HG02588 (cell line): ENCODE data around the gene ARHGEF1.

ENCODE experiments used
- ATAC-seq: cut with Tn5 transposase; IDR thresholded peaks from one replicate; pipeline ENCODE4 v1.9.1; 2021; ENCODE audit warnings: mild to moderate bottlenecking, moderate library complexity; ENCODE audit not compliant: unreplicated experiment

Gene ARHGEF1

DNA sequence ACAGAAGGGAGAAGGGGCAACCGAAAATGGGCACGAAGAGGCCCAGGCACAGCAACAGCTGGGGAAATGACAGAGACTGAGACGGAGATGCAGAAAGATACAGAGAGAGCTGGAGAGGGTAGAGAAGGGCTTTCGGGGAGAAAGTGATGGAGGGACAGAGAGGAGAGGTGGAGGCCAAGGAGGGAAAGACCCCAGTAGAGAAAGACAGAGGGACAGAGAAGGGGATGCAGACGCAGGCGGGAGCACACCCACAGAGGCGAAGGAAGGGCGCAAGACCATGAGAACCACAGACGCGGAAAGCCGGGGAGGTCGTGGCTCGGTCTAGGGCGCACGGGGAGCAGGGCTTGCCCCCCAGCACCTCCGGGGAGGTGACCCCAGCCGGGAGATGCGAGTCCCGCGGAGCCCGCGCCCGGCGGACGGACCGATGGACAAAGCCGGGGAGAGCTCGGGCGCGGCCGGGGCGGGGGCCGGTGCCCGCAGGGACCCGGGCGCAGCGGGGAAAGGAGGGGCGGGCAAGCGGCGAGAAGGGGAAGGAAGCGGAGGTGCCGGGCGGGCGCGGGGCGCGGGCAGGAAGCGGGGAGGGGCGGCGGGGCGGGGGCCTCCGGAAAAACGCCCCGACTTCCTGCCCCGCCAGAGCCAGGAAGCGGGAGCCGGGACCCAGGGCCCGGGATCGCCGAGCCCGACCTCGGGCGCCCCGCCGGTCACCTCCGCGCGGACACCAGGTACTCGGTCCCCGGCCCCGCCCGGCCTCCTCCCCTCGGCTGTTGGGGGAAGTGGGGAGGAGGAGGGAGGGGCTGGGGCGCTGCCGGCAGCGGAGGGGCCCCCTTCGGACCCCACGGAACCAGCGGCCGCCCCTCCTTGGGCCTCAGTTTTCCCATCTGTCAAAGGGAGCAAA lies at the start of gene ARHGEF1:
TSS of gene ARHGEF1 (plus strand) at position 617 of the 895 bp plus-strand sequence. CDS start 4,899 bp downstream, outside the sequence.
- no peak for ATAC-seq

- no peak for ATAC-seq
Observed at GRCh38 chr19:41837981-41838708, 44.8 kb upstream of the ARHGEF1 start.

- no peak for ATAC-seq
Observed at GRCh38 chr19:41839211-41839610, 43.8 kb upstream of the ARHGEF1 start.

- no peak for ATAC-seq
Observed at GRCh38 chr19:41843371-41843770, 39.6 kb upstream of the ARHGEF1 start.

DNA sequence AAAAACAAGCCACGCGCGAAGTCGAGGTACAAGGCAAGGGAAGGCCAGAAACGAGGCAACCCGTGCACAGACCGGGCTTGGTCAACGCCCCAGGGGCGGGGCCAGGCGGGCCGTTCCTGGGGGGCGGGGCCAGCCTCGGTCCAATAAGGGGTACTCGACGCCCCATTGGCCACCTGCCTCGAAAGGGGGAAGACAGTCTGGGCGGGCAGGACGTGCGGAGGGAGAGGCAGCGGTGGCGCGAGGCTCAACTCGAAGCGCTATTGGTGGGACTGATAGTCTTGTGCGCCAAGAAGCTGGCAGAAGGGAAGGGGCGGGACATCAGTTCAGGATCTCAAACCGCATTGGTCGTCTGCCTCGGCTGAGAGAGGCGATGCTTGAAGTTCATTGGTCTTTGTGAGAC lies 38.4 kb upstream of the ARHGEF1 start, which contains the start of gene LYPD4:
TSS of gene LYPD4 (minus strand) at position 83 of the 400 bp plus-strand sequence. CDS start 5,398 bp downstream, outside the sequence.
- no peak for ATAC-seq

DNA sequence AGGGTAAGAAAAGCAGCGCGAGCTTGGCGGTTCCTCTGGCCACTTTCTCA lies 38.2 kb upstream of the ARHGEF1 start, which contains the start of gene DMRTC2:
TSS of gene DMRTC2 (plus strand) at position 42 of the 50 bp plus-strand sequence. CDS start 2,387 bp downstream, outside the sequence.
- no peak for ATAC-seq

GRCh38 chr19:41845051-41845590 lies 37.9 kb upstream of the ARHGEF1 start:
- no peak for ATAC-seq

GRCh38 chr19:41847351-41848105 lies 35.5 kb upstream of the ARHGEF1 start:
- ATAC-seq: no peak

GRCh38 chr19:41848666-41849065 lies 34.3 kb upstream of the ARHGEF1 start:
- ATAC-seq: no peak

GRCh38 chr19:41849067-41849466 lies 33.9 kb upstream of the ARHGEF1 start:
- ATAC-seq: no peak

- ATAC-seq: no peak
Observed at GRCh38 chr19:41850381-41850780, 32.6 kb upstream of the ARHGEF1 start.

- ATAC-seq: no peak
Observed at GRCh38 chr19:41851456-41851855, 31.5 kb upstream of the ARHGEF1 start.

GRCh38 chr19:41853344-41853743 lies 29.6 kb upstream of the ARHGEF1 start:
- ATAC-seq: no peak

- ATAC-seq: no peak
Observed at GRCh38 chr19:41853768-41854167, 29.2 kb upstream of the ARHGEF1 start.

DNA sequence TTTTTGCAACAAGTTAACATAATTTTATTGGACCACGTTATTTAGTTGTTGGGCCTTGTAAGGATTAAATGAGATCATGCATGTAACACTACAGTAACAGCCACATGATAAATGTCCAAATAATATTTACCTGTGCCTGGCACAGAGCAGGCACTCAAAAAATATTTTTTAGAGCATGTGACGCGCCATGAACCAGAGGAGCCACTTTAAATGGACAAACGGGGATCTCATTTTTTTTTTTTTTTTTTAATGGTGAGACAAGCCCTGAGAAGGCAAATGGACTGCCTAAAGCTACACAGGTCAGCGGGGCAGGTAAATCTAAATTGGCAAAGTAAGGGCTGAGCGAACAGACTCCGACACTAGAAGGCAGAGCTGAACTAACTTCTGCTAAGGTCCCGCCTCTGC lies 23.8 kb upstream of the ARHGEF1 start:
- ATAC-seq: no peak

GRCh38 chr19:41859618-41860418 lies 23.2 kb upstream of the ARHGEF1 start, which contains the start of gene RPS19:
TSS of gene RPS19 (plus strand) at chr19:41860255. CDS start at chr19:41860775, 520 bp downstream.
- ATAC-seq: peak; percentile 71

DNA sequence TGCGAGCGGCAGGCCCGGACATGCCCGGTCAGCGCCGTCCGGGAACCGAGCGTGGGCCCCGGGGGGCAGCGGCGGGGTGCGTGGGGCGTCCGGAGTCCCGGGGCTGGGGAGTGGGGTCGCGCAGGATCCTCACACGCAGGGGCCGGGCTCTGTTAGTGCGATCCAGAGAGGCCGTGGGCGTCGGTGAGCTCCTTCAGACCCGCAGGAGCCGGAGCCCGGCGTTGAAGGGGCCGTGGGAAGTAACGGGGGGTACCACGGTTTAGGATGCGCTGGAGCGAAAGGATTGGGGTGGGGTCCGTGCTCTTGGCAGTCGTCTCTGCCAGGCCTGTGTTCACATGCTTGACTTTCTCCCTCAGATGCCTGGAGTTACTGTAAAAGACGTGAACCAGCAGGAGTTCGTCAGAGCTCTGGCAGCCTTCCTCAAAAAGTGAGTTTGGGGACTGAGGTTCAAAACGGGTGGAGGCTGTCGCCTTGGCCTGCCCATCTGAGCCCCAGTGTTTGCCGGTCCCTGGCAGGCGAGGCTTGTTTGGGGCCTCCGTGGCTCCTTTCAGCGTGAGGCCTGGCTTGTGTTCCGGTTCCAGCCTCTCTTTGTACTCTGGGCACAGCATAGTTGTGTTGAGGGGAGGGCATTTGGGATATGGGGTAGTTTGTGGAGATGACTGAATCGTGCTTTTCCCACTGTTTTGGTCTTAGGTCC lies 22.4 kb upstream of the ARHGEF1 start:
- ATAC-seq: no peak

GRCh38 chr19:41861116-41861768 lies 21.7 kb upstream of the ARHGEF1 start:
- no peak for ATAC-seq

DNA sequence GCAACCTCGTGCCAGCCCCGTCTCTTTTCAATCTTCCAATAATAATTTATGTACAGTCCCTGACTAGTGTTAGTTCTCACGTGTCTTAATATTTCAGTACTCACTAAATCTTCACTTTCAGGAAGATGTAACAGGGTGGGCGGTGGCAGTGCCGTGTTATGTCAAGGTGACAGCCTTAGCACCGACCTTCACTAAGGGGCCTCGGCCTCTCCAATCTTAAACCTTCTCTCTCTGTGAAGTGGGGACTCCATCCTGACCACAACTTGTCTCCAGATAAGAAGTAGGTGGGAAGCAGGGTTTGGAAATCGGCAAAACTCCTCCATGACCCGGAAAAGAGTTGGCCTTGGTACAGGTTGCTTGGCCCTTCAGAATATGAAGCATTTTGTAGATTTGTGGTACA lies 21.1 kb upstream of the ARHGEF1 start:
- no peak for ATAC-seq
